ENCODE results near the gene FAAP100. TPM values are rescaled to one million over a fixed set of nuclear protein-coding genes. Genes with fewer than 3 reads are reported as not detected.

FAAP100 gene
- polyA plus RNA-seq, 1 donor (not counting 4 experiments of a cell fraction or from before 2014, with no cell fraction given): 3.8 TPM

DNA sequence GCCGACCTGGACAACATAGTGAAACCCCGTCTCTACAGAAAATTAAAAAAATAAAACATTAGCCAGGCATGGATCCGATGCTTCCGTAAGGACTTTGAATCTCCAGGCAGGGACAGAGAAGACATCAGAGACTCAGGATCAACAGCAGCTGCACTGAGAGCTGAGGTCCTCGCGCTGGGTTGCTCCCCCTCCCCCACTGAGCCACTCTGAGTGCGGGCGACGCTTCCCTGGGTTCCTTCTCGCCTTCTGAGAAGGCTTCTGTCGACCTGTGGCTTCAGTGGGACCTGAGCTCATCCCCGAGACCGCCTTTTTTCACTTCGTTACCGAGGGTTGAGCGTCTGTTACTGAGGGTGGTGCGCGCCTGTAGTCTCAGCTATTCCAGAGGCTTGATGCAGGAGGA, 60.0 kb downstream of the FAAP100 start:
- TF ChIP-seq EZH2 (IDR thresholded peaks at IDR 0.05; ENCODE audit: low read length): no peak
- TF ChIP-seq, protein P1, sequence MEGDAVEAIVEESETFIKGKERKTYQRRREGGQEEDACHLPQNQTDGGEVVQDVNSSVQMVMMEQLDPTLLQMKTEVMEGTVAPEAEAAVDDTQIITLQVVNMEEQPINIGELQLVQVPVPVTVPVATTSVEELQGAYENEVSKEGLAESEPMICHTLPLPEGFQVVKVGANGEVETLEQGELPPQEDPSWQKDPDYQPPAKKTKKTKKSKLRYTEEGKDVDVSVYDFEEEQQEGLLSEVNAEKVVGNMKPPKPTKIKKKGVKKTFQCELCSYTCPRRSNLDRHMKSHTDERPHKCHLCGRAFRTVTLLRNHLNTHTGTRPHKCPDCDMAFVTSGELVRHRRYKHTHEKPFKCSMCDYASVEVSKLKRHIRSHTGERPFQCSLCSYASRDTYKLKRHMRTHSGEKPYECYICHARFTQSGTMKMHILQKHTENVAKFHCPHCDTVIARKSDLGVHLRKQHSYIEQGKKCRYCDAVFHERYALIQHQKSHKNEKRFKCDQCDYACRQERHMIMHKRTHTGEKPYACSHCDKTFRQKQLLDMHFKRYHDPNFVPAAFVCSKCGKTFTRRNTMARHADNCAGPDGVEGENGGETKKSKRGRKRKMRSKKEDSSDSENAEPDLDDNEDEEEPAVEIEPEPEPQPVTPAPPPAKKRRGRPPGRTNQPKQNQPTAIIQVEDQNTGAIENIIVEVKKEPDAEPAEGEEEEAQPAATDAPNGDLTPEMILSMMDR (optimal IDR thresholded peaks at IDR 0.05 in 1 of 3, IDR thresholded peaks at IDR 0.05 in 1 of 3, conservative IDR thresholded peaks at IDR 0.05 in 1 of 3; ENCODE audit: extremely low read depth in 1 of 3, insufficient read depth in 2 of 3, low read length in 3 of 3): no peak
- no peaks in the 10 kb centered on the region for H3K9me3 ChIP-seq (ENCODE audit: control insufficient read depth, low read depth, low read length)
- no peaks in the 10 kb centered on the region for H3K36me3 ChIP-seq (ENCODE audit: control insufficient read depth in 2 of 2, extremely low read depth in 1 of 2, insufficient read depth in 2 of 2, low read length in 2 of 2)
- H2AFZ ChIP-seq (ENCODE audit: control insufficient read depth, low read length): no peak overlapping the region
- H3K4me3 ChIP-seq (ENCODE audit: control insufficient read depth in 2 of 3, extremely low read depth in 1 of 3, insufficient read depth in 2 of 3, low read depth in 1 of 3, low read length in 3 of 3): no peak overlapping the region
- H3K9ac ChIP-seq (ENCODE audit: control insufficient read depth, extremely low read depth, insufficient read depth, low read length): no peak overlapping the region
- no peaks in the 10 kb centered on the region for H4K20me1 ChIP-seq (ENCODE audit: control insufficient read depth, extremely low read depth, insufficient read depth, low read length)
- FAIRE-seq (no peak), DNase-seq (ENCODE audit: low read depth, low spot score) (no peak)
- no peaks in the 10 kb centered on the region for H3K4me1 ChIP-seq (ENCODE audit: control insufficient read depth, extremely low read depth, insufficient read depth, low read length)
- no peaks in the 10 kb centered on the region for H3K9me1 ChIP-seq (ENCODE audit: control insufficient read depth, extremely low read depth, insufficient read depth, low read length)
- dilution Hi-C loops (cut with MboI; ENCODE audit: extremely low pct_ligation_motif_present, low sequenced_read_pairs): no loop called here
- no peak overlapping the region for H3K27ac ChIP-seq (ENCODE audit: control insufficient read depth, insufficient read depth, low read length)
- H3K79me2 ChIP-seq (ENCODE audit: control insufficient read depth, insufficient read depth, low read length): no peaks in the 10 kb centered on the region
- H3K4me2 ChIP-seq (ENCODE audit: control insufficient read depth, extremely low read depth, insufficient read depth, low read depth, low read length): no peak overlapping the region
- H3K27me3 ChIP-seq (ENCODE audit: control insufficient read depth, extremely low read depth, insufficient read depth, low read length): peaks cover 28% of the 10 kb centered on the region

GRCh38 chr17:81491761-81492160, 60.4 kb downstream of the FAAP100 start:
- Histone ChIP-seq H3K36me3 (ENCODE audit: control insufficient read depth in 2 of 2, extremely low read depth in 1 of 2, insufficient read depth in 2 of 2, low read length in 2 of 2) (no peaks in the 10 kb centered on the region), H3K4me1 (ENCODE audit: control insufficient read depth, extremely low read depth, insufficient read depth, low read length) (no peaks in the 10 kb centered on the region), H4K20me1 (ENCODE audit: control insufficient read depth, extremely low read depth, insufficient read depth, low read length) (no peaks in the 10 kb centered on the region), H3K4me2 (ENCODE audit: control insufficient read depth, extremely low read depth, insufficient read depth, low read depth, low read length) (no peak overlapping the region), H3K79me2 (ENCODE audit: control insufficient read depth, insufficient read depth, low read length) (no peaks in the 10 kb centered on the region), H3K27ac (ENCODE audit: control insufficient read depth, insufficient read depth, low read length) (no peak overlapping the region), H3K9me1 (ENCODE audit: control insufficient read depth, extremely low read depth, insufficient read depth, low read length) (no peaks in the 10 kb centered on the region), H3K27me3 (ENCODE audit: control insufficient read depth, extremely low read depth, insufficient read depth, low read length) (peaks cover 28% of the 10 kb centered on the region), H3K9me3 (ENCODE audit: control insufficient read depth, low read depth, low read length) (no peaks in the 10 kb centered on the region), H3K9ac (ENCODE audit: control insufficient read depth, extremely low read depth, insufficient read depth, low read length) (no peak overlapping the region), H2AFZ (ENCODE audit: control insufficient read depth, low read length) (no peak overlapping the region), H3K4me3 (ENCODE audit: control insufficient read depth in 2 of 3, extremely low read depth in 1 of 3, insufficient read depth in 2 of 3, low read depth in 1 of 3, low read length in 3 of 3) (no peak overlapping the region)
- TF ChIP-seq, protein P1 (optimal IDR thresholded peaks at IDR 0.05 in 1 of 3, IDR thresholded peaks at IDR 0.05 in 1 of 3, conservative IDR thresholded peaks at IDR 0.05 in 1 of 3; ENCODE audit: extremely low read depth in 1 of 3, insufficient read depth in 2 of 3, low read length in 3 of 3): no peak
- TF ChIP-seq EZH2 (IDR thresholded peaks at IDR 0.05; ENCODE audit: low read length): no peak
- DNase-seq (ENCODE audit: low read depth, low spot score): no peak
- no peak for FAIRE-seq
- dilution Hi-C loops (cut with MboI; ENCODE audit: extremely low pct_ligation_motif_present, low sequenced_read_pairs): no loop called here
